G401.6 (cell line): ENCODE measurements around the gene EXTL1.

Source experiments
- FAIRE-seq: peaks from 2 replicates; lab custom pipeline; 2012; peaks lifted over from hg19 to GRCh38; lab: Jason Lieb, UNC

The EXTL1 gene

DNA sequence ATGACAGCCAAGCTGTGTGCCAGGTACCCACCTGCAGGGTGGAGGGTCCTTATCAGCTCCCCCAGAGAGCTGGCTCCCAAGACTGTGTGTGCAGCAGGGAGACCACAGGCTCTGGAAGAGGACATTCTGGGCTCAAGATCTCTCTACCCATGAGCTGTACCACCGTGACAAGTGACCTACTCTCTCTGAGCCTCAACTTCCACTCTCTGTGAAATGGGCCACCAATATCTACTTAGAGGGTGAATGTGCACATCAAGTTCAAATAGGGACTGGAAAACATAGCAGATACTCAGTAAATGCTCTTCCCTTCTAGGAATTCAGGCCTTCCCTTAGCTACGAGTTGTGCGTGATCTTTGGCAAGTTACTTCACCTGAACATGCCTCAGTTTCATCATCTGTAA is 22.8 kb downstream of the EXTL1 start:
- no peak for FAIRE-seq

DNA sequence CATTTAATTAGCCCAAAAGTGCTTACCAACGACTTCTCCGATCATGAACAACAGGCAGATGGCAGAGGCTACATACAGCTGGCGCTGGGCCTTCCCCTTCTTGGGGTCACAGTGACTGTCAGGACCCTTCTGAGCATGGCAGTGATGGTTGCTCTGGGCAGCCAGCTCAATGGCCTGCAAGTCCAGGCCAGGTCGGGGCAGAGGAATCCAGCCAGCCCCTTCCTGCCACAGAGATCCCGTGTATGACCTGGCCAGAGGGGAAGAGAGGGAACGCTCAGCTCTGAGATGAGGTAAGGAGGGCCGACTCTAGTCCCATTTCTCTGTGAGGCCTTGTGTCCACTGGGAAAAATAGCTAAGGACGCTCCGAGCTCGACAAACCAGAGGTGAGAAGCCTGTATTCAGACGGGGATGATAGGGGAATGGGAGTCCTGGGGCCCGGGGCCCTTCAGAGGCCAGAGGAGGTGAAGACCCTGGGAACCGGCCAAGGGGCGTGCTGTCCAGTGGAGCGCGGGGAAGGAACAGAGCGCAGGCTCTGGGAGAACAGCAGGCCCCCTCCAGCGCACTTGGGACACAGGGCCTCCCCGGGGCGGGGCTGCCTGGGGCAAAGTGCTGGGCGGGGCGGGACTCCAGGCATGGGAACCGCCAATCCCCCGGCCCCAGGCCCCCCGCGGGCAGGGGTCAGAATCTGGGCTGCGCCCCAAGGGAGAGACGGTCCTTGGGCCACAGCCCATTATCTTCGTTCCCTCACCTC is 23.6 kb downstream of the EXTL1 start:
- FAIRE-seq, result no peak

DNA sequence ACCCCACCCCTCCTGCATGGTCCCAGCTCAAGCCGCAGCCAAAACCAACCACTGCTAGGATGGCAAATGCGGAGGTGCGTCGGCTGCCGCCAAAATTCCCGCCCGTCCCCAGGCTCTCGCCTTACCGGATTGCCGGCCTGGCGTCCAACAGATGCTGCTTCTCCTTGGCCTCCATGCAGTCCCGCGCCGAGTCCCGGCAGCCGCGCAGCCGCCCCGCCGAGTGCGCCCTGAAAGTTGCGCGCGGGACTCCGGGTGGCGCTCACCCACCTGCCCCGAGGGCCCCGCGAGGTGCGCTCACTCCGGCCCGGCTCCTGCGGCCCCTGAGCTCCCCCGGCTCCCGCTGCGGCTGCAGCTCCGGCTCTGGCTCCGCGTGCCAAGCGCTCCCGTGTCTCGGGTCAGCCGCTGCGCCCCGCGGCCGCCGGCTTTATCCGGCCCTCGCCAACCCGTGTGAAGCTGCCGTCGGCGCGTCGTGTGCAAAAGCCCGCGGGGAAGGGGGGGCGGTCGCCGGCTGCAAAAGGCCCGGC is 24.2 kb downstream of the EXTL1 start, which contains the start of gene SLC30A2:
TSS of gene SLC30A2 (minus strand) at position 397 of the 524 bp plus-strand sequence. CDS start at position 175, 222 bp downstream.
- no peak for FAIRE-seq

DNA sequence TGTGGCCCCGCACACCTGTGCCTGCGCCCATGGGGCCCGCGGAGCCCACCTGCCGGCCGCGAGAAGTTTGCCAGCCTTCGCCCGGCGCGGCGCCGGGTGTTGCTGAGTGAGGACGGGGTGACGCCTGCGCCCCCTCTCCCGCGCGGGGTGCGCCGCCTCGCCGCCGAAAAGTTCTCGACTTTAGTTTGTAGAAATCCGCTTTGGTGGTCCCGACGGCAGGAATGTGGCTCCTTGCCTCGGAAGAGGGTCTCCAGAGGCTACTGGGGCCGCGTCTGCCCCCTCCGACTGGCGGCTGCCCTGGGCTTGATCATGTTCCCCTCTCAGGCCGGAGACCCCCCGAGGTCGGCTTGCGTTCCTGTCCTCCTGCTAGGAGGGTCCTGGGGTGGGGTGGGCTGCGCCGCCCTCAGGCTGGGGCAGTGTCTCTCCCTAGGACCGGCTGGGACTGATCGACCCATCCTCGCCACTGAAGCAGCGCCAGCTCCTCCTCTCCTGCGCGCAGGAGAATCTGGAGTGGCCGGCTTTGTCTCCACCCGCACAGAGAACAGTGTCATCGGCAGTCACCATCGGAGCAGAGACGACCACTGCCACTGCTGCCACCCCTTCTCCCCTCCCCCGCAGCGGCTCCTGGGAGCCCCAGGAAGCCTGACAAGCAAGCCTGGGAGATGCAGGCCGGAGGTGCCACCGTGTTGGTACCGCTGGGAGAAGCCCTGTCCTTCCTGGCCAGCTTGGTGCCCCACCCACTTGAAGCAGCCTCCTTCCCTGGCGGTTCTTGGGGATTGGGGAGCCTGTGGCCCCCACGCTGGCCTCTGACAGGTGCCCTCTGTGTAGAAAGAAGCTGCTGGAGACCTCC is 24.9 kb downstream of the EXTL1 start:
- no peak for FAIRE-seq

DNA sequence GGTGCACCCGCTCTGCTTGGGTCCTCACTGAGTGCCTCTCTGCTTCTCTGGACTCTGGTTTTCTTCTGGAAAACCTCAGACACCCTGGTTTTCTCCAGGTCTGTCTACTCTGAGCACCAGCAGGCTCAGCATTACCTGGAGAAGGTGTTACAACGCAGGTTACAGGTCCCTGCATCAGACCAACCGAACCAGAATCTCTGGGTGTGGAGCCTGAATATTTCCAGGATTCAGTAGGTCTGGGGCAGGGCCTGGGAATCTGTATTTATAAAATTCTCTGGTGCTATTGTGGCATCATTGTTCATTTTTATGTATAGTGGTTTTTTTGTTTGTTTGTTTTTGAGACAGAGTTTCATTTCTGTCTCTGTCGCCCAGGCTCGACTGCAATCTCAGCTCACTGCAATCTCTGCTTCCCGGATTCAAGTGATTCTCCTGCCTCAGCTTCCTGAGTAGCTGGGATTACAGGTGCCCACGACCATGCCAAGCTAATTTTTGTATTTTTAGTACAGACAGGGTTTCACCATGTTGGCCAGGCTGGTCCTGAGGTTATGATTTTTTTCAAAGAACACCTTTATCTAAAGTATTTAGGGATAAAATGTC is 25.8 kb downstream of the EXTL1 start:
- no peak for FAIRE-seq

DNA sequence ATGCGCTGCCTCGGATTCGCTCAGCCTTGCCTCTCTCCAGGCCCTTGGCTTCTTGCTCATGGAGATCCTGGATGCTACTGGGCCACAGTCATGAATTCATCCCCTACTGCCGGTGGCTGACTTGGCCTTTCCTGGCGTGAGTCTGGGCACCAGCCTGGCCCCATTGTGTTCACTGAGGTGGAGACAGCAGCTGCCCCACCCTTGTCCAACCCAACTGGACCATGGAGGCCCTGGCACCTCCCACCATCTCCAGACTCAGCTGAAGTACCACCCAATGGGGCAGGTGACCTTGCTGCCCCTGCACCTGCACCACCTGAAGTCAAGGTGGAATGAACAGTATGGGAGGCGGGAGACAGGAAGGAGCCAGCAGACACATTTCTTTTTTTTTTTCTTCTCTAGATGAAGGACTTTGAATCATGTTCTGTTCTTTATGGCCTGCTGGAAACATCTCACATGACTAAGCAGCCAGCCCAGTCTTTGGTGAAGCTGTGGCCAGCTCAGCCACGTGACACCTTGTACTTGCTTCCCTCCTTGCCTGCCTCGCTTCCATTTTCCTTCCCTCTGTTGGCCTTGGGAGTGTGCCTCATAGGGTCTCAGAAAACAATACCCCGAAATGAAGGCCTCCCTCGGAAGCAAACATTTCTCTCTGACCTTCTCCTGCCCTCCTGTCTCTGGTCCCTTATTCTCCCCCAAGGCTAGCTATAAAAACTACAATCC is 28.1 kb downstream of the EXTL1 start:
- FAIRE-seq, result no peak

DNA sequence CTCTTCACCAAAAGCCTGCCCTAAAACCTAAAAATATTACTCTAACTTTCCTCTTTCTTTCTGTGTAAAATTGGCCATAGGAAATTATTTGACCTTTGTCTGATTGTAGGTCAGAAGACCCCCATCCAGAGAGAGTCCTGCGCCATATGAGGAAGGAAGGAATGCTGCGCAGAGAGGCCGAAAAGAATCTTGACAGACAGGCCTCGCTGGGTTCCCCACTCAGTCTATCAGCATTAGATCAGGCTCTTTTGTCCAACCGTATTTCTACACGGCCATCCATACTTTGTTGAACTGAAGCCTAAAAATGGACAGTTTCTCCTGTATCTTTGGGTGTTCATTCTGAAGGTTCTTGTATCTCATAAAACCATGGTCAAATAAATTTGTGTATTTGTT is 28.7 kb downstream of the EXTL1 start:
- no peak for FAIRE-seq

DNA sequence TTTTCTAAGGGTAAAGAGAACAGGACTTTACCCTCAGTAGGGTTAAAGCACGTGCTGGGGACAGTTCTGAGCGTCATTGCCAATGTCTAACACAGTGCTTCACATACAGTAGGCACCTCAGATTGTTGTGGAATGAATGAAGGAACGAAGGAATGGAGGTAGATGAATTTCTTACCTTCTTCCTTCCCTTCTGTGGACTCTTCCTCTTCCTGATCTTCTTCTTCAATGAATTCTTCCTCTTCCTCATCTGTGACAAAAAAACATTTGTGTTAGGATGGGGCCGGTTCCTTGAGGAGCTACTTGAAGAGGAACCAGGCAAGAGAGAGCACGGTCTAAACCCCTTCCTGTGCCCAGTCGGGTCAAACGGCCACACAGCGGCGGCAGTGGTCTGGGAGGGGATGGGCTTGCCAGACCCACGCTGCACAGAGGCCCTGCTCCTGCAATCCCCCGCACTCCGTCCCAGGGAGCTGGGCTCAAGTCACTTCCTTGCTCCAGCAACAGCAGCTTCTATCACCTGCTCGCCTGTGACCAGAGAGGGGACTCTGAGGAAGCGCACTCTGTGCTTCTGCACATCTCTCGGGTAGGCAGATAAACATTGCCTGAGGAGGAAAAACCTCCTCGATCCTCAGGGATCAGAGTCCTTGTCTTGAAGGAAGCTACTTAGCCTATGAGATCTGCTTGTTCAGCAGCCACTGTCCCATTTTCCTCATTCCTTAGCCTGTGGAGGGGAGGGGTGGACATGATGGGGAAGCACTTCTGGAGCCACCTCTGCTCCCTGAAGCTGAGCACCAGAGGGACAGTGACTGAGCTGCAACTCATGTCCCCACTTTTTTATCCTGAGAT is 32.4 kb downstream of the EXTL1 start:
- no peak for FAIRE-seq

DNA sequence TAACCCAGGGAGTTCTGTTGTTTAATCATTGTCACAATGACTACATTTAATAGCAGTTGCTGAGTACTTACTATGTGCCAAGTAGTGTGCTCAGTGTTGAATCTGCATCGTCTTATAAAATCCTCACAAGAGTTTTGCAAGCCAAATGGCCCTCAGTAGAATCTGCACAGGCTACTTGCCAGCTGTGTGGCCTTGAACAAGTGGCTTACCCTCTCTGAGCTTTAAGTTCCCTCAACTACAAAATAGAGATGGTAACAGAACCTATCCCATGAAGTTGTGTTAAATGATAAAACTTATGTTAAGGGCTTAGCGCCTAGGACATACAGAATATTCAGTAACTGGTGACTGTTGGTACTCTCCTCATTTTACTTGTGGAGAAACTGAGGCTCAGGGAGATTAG is 33.5 kb downstream of the EXTL1 start:
- FAIRE-seq, result no peak

DNA sequence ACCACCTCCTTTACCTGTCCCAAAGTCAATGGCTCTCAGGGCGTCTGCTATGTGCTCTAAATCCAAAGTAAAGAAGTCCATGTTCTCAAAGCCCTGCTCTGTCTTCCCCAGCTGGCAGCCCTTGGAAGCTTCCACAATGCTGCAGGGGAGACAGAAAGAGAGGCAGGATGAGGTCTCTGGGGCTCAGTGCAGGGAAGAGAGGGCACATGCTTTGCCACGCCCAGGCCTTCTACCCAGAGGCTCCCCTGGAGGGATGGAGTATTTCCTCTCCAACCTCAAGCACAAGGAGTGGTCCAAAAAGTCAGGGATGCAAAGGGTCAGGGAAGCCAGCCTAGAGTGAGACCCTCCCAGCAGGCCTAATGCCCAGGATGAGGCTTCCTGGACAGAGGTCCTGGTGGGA is 35.6 kb downstream of the EXTL1 start:
- FAIRE-seq, result no peak

DNA sequence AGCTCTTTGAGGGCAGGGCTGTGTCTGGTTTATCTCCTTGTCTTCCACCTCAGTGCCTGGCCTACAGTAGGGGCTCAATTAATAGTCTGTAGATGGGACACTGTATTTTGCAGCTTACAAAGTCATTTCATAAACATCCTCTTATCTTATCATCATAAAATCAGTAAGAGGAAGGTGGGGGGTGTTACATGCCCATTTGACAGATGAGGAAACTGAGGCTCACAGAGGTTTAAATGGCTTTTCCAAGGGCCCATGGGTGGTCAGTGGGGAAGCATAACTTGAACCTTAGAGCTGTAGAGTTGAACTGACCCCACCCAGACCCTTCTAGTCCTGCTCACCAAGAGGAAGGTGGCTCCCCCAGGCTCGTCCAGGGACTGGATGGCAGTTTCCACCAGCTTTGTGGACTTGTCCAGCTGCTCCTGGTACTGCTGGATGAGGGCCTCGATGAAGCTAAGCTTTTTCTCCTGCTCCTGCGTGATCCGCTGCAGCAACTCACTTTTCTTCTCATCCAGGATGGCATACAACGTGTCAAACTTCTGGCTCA is 36.5 kb downstream of the EXTL1 start:
- no peak for FAIRE-seq

DNA sequence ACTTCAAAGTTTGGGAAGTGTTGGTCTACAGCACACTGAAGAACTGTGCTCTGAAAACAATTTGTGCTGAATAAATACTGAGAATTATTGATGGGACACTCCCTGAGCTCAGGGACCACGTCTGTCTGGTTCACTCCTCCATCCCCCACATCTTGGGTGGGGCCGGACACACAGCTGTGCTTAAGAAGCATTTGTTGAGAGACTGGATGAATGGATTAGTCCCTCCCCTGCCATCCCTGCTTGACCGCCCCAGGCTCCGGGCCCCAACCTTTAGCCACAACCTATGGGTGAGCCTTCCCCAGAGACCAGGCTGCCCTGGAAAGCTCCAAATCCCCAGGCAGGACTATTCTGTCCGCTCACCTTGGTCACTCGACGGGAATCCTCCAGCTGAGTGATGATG is 38.3 kb downstream of the EXTL1 start:
- FAIRE-seq, result no peak

DNA sequence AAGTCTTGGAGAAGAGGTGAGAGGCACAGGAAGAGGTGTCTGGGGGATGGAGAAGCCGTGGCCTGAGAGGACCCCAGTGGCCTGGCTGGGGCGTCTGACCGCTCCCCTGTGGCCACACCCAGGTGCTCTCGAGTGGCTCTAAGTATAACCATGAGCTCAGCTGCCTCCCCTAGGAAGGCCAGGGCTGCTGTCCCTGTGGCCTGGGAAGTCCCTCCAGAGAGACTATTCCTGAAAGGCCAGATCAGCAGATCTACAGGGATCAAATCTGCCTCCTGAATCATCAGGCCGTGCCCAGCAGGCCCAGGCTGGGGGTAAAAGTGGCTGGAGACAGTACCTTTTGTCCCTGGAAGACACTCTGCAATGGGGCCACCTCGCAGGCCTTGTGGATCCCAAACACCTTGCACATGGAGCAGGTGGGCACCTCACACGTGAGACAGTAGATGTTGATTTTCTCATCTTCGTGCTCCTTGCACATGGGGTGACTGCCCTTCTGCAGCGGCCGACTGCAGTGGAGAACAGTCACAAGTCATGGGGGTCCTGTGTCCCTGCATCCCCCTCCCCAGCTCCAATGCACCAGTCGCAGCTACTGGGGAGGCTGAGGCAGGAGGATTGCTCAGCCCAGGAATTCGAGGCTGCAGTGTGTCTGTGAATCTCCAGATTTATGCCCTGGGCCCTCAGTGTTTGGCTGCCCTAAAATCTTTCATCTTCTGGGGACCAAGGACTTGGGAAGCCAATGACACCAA is 39.4 kb downstream of the EXTL1 start:
- FAIRE-seq, result no peak

DNA sequence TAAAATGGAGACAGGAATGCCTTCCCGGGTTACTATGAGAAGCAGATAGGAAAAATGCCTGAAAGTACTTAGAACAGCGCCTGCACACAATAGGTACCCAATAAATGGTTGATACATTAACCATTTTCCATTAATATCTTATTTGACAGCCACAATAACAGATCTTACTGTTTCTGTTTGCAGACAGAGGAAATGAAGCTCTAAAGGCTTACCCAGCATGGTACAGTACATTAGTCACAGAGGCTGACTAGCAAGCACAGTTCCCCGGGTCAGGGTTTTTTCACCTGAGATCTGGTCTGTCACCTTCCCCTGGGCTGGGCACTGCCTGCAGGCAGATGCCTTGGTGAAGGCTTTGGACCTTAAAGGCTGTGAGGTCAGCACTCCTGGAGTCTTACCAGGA is 43.0 kb downstream of the EXTL1 start:
- no peak for FAIRE-seq

DNA sequence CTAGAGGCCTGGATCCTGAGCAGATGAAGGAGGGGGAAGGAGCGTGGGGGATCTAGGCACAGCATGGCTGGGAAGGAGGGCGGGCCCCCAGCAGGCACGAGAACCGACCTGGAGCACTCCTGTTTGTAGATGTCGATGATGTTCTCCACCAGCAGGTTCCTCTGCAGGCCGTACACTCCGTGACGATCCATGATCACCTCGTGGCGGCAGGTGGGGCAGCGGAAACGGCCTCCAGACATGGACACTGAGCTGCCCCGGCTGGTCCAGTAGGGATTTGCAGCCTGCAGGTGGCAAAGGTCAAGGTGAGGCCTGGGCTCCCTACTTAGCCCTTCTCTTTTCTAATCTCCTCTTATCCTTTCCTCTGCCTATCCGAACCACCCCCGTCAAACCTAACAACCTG is 44.6 kb downstream of the EXTL1 start:
- FAIRE-seq, result no peak

DNA sequence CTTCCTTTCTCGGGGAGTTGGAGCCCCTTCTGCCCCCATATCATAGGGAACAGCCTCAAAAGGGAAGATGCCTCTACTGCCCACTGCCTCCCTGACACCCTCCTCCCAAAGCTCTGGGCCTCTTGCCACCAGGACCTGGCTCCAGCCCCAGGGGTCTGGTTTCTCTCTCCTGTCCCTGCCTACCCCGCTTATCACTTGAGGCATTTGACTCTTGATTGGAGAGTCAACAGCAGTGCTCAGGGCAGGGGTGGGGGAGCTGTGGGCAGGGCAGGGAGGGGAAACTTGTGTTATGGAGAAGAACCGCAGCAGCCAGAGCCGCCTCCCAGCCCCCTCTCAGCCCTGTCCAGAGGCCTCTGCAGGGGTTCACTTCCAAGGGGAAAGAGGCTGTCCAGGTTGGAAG is 45.3 kb downstream of the EXTL1 start:
- FAIRE-seq, result no peak

DNA sequence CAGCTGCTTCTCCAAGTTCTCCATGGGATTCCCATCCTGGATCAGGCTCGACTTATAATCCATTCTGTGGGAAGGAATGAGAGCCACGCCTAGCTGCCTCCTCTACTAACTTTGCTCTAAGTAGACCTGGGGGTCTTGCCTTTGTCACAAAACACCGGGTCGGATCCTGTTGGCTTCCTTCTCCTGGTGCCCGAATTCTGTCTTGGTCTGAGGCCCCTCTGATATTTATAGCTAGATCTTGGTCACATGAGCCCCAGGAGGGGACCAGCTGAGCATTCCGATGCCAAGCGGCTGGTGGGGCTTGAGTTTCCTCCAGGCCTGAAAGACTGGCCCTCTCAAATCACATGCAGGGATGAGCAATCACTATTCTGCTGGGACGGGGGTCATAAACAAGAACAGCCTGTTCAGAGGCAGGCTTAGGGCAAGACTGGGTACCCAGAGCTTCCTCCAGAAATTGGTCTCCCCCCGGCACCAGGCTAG is 45.9 kb downstream of the EXTL1 start, which contains the start of gene TRIM63:
TSS of gene TRIM63 (minus strand) at position 199 of the 480 bp plus-strand sequence. CDS start at position 63, 136 bp downstream.
- no peak for FAIRE-seq

DNA sequence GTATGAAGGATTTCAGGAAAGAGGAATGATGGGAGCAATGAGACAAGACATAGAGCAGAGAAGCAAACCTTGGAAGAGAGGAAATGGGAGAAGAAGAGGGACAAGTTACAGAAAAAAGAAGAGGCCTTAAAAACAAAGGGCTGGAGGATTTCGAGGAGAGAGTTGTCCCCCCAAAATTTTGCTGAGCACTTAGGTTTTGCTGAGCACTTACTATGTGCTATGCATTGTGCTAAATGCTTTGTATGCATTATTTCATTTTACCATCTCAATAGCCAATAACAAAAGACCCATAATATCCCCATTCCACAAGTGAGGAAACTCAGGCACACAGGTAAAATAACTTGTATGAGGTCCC is 48.3 kb downstream of the EXTL1 start:
- no peak for FAIRE-seq

DNA sequence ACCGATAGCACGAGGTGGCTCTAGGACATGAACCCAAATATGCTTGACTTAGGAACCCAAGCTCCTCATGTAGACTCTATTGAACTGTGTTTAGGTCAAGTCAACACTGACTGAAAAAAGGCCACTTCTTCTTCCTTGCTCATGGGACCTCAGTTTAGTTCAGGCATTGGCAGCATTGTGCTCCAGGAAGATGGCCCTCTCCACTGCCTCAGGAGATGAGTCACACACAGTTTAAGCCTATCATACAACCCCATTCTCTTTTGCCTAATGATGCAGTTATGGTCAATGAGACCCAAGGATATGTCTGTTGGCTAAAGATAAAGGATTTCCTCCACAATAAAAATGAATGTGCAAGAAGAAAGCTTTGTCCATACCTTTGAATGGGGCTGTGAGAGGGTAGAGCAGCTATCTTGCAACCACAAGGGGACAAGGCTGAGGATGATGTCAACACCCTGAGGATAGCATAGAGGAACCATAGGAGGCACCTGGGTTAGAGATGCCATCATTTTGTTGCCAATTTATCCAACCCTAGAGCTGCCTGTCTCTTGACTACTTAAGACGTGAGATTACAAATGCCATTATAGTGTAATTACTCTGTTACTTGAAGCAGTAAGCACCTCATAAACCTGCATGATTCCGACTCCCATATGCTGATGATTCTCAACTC is 48.9 kb downstream of the EXTL1 start:
- FAIRE-seq, result no peak

DNA sequence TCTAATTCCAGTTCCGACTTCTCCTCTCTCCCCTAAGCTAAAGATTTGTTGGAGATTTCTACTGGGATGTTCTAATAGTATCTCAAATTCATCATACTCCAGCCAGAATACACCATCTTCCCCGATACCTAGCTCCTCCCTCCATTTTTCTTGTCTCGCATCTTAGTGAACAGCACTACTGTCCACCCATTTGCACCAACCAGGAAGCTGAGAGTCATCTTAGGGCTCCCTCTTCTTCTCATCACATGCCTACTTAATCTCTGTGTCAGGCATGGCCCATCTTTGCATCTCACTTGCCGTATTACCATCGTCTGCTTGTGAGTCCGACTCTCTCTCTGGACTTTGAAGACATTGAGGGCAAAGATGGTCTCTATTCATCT is 49.4 kb downstream of the EXTL1 start:
- FAIRE-seq, result no peak
